ENCODE data around the gene TRAPPC11.

DNA sequence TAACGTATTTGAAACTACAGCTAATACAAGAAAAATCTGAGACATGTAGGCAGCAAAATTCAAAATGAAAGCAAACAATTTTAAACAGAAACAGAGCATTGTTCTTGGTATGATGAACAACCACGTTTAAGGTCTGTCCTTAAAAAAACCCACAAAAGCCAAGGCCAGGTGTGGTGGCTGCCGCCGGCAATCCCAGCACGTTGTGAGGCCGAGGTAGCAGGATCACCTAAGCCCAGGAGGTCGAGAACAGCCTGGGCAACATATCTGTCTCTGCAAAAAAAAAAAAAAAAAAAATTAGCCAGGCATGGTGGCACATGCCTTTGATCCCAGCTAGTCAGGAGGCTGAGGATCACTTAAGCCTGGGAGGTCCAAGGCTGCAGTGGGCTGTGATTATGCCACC, 13.8 kb upstream of the TRAPPC11 start:
- TF ChIP-seq, protein P1, sequence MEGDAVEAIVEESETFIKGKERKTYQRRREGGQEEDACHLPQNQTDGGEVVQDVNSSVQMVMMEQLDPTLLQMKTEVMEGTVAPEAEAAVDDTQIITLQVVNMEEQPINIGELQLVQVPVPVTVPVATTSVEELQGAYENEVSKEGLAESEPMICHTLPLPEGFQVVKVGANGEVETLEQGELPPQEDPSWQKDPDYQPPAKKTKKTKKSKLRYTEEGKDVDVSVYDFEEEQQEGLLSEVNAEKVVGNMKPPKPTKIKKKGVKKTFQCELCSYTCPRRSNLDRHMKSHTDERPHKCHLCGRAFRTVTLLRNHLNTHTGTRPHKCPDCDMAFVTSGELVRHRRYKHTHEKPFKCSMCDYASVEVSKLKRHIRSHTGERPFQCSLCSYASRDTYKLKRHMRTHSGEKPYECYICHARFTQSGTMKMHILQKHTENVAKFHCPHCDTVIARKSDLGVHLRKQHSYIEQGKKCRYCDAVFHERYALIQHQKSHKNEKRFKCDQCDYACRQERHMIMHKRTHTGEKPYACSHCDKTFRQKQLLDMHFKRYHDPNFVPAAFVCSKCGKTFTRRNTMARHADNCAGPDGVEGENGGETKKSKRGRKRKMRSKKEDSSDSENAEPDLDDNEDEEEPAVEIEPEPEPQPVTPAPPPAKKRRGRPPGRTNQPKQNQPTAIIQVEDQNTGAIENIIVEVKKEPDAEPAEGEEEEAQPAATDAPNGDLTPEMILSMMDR (IDR thresholded peaks at IDR 0.05), result no peak
- TF ChIP-seq POLR2AphosphoS5 (IDR thresholded peaks at IDR 0.05) (no peak), POLR2A (IDR thresholded peaks at IDR 0.05) (no peak), EP300 (IDR thresholded peaks at IDR 0.05) (no peak)

All from suprapubic skin (tissue), 4 donors.